Ovary (tissue), 9 donors: Measurements from ENCODE around the gene NDNF. TPM values are rescaled to one million over a fixed set of nuclear protein-coding genes. Genes with fewer than 3 reads are reported as not detected.

Experiments
- DNase-seq, 5 donors: peaks; one replicate each; pipeline ENCODE4 v3.0.0-alpha.2; 2019 to 2020
- H3K27ac ChIP-seq, 2 donors: fragments of 200-600 bp; one replicate each; pipeline versions ENCODE4 v1.5.1 to v1.8.0; 2019 to 2022
- H3K27me3 ChIP-seq: fragments of 200-600 bp; one replicate; pipeline ENCODE4 v1.8.0; 2022
- H3K36me3 ChIP-seq: fragments of 200-600 bp; sonication (generic); one replicate; pipeline ENCODE4 v1.5.1; 2019
- H3K4me1 ChIP-seq: one replicate; pipeline ENCODE4 v1.8.1; 2013; ENCODE audit warnings: mild to moderate bottlenecking, moderate library complexity; ENCODE audit not compliant: insufficient read depth
- H3K4me3 ChIP-seq: fragments of 200-600 bp; sonication (generic); one replicate; pipeline ENCODE4 v1.5.1; 2017
- H3K9me3 ChIP-seq, 2 donors: fragments of 200-600 bp in 1 of 2; sonication (generic) in 1 of 2; one replicate each; pipeline versions ENCODE4 v1.5.1 to v1.8.1; 2013 to 2019; ENCODE audit warnings: mild to moderate bottlenecking in 1 of 2, moderate library complexity in 1 of 2
- CTCF ChIP-seq, 3 donors: fragments of 450-650 bp in 2 of 3; fragments of 200-600 bp in 1 of 3; IDR thresholded peaks; one replicate each; pipeline versions ENCODE4 v1.5.1 to v1.8.0; 2016 to 2022; ENCODE audit warnings: antibody characterized with exemption in 3 of 3, mild to moderate bottlenecking in 1 of 3
- EP300 ChIP-seq: sonication (generic); formaldehyde crosslinking; IDR thresholded peaks from one replicate; pipeline ENCODE4 v1.6.1; 2017; ENCODE audit warnings: antibody characterized with exemption
- POLR2A ChIP-seq: fragments of 450-650 bp; IDR thresholded peaks from one replicate; pipeline ENCODE4 v1.6.1; 2017; ENCODE audit warnings: antibody characterized with exemption, mild to moderate bottlenecking, moderate library complexity
- WGBS, 3 donors: extraction: QIAGEN DNeasy Blood & Tissue Kit in 1 of 3; methylation state at CpG; one replicate each; pipeline versions ENCODE4 v1.1.5 to v1.1.7; 2013 to 2017; 5-methylcytosine and 5-hydroxymethylcytosine counted together
- intact Hi-C, 4 donors: fragments of 100-400 bp; cut with DNase I; formaldehyde crosslinking; loops; one replicate each; pipeline versions ENCODE4 v1.11.0 to v1.15.1; 2022 to 2023
- polyA plus RNA-seq, 2 donors: library from polyadenylated mRNA; stranded (reverse); fragments of 200-250 nt in 1 of 2; fragments of 350-450 nt in 1 of 2; fragmentation: Illumina TruSeq in 1 of 2; extraction: RNeasy Lipid Tissue Mini Kit (QIAGEN cat#74804) in 1 of 2; gene quantifications; one replicate each; pipeline ENCODE4 v1.2.3, GENCODE V29; 2013 to 2014
- total RNA-seq, 7 donors: library from RNA; depleted of rRNA in 2 of 7; stranded (reverse); fragments of >200 nt in 2 of 7; fragmentation: NEBNext Ultra II Directional in 3 of 7; extraction: Animal tissue kit (Norgen Biotek cat#: 25700) in 3 of 7; gene quantifications; one replicate each; pipeline versions ENCODE4 v1.1.0 to v1.2.4, GENCODE V29; 2016 to 2023
- donor health status: DM: no; HTN: no; CAD: no; lungs with moderate emphysema.
- donor health status: DM: no; HTN: no; CAD: no.
- donor health status: Bipolar disorder and iron deficiency.
- donor health status: DM: yes; HTN: yes; CAD: no.
- donor health status: DM: no; HTN: no; CAD: no.
- donor health status: DM: yes; HTN: yes; CAD: no.

The NDNF gene
- total and polyA plus RNA-seq, 9 donors: 20.6 to 68.0 (median 44.6) TPM

DNA sequence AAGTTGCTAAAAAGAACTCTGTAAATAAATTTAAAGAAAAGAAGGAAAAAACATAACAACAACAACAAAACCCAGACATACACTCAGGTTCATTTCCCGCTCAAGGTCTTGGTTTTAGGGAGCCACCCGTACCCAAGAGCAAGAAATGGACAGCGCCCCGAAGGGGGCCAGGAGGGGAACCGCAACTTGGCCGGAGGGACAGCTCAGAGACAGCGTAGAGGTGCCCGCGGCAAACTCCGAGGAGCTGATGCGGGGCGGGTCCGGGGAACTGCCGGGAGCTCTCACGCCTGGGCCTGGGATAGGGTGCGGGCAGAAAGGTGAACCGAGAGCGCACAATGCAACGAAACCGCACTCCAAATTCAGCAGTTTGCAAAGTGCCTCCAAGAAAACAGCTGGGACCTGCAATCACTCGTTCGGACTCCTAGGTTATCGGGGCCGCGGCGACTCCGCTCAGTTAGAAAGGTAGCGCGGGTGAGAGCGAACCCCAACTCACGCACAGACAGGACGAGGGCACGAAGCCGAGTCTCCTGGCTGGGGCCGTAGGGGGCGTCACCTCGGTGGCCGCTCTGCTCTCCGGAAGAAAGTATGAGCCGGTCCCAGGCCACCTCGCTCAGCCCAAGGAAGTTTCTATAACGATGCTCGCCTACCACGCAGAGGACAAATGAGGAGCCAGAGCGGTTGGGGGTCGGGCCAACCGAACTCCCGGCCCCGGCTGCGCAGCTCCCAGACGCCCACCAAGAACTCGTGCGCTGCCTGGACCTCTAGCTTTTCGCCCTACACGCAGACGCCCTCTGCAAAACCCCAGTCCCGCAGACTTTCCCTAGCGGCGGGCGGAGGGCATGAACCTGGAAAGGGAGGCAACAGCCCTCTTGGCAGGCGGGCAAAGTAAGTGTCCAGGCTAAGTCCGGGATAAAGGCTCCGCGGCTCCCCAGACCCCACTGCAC lies 1.4 kb downstream of the NDNF start:
- Histone ChIP-seq H3K27me3 (no peaks in the 10 kb centered on the region), H3K4me1 (peaks cover 2% of the 10 kb centered on the region), H3K4me3 (peak overlapping the region; percentile 54), H3K9me3 (no peaks in the 10 kb centered on the region), H3K36me3 (no peaks in the 10 kb centered on the region), H3K27ac (peak overlapping the region; percentile 15 to 87)
- peak in 2 of 3 donors; percentile 9 to 33 for TF ChIP-seq CTCF (IDR thresholded peaks at IDR 0.05)
- no peak for TF ChIP-seq EP300
- no peak for TF ChIP-seq POLR2A
- intact Hi-C loops: loop anchor here in 3 of 4 donors (5.0 kb wide), 1 partner anchor 149 kb away; the partner anchor contains the start of gene PRDM5 (in 3 of the 3)
- WGBS, 3 donors: 1 to 3% (median 1%) methylated on average over 56 to 64 of the region's 64 CpGs
- DNase-seq: peak; percentile 58 to 75 (median 72)

DNA sequence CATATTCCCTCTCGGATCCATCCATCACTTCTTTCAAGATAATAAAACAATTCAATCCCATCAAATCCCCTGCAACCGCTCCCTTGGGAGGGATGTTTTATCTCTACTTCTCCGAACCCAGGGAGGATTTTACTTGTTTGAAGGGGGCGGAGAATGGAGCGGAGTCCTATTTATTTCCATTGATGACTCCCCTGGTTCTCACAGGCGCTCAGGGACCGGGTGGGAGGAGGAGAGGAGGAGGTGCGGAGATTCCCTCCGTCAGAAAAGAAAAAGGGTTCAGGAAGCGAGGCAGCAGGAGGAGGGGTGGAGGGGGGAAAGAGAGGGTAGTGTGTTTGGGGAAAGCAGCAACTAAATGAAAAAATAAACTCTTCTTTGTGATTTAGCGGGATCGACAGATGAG lies 2.1 kb downstream of the NDNF start:
- WGBS, 3 donors: 11 to 38% (median 21%) methylated on average over 12 of the region's 12 CpGs
- DNase-seq: peak; percentile 33 to 57 (median 51)
- H3K27ac ChIP-seq: peak overlapping the region in 1 of 2 donors; percentile 87

GRCh38 chr4:121069430-121069829 lies 2.9 kb downstream of the NDNF start:
- peaks cover 2% of the 10 kb centered on the region for H3K4me1 ChIP-seq
- H3K9me3 ChIP-seq: no peaks in the 10 kb centered on the region
- peak overlapping the region in 1 of 2 donors; percentile 87 for H3K27ac ChIP-seq
- intact Hi-C loops: no loop called here
- no peaks in the 10 kb centered on the region for H3K36me3 ChIP-seq
- 17 to 53% (median 49%) methylated on average over 1 of the region's 1 CpG for WGBS, 3 donors
- no peak overlapping the region for H3K4me3 ChIP-seq
- no peaks in the 10 kb centered on the region for H3K27me3 ChIP-seq
- TF ChIP-seq POLR2A (no peak), EP300 (no peak), CTCF (IDR thresholded peaks at IDR 0.05) (no peak)
- no peak for DNase-seq

More for the DNA sequence above, 2.1 kb downstream of the NDNF start:
- H3K4me3 ChIP-seq: peak overlapping the region; percentile 54
- intact Hi-C loops: loop anchor here in 3 of 4 donors (5.0 kb wide), 1 partner anchor 148 kb away; the partner anchor contains the start of gene PRDM5 (in 3 of the 3)
- TF ChIP-seq EP300 (no peak), POLR2A (no peak), CTCF (IDR thresholded peaks at IDR 0.05) (no peak)
- H3K4me1 ChIP-seq: peaks cover 2% of the 10 kb centered on the region
- no peaks in the 10 kb centered on the region for H3K27me3 ChIP-seq
- H3K36me3 ChIP-seq: no peaks in the 10 kb centered on the region
- H3K9me3 ChIP-seq: no peaks in the 10 kb centered on the region

- TF ChIP-seq CTCF (IDR thresholded peaks at IDR 0.05) (no peak), EP300 (no peak), POLR2A (no peak)
- no peak overlapping the region for H3K4me3 ChIP-seq
- H3K36me3 ChIP-seq: no peaks in the 10 kb centered on the region
- no peak for DNase-seq
- intact Hi-C loops: no loop called here
- peaks cover 6% of the 10 kb centered on the region for H3K4me1 ChIP-seq
- no peaks in the 10 kb centered on the region for H3K27me3 ChIP-seq
- no peaks in the 10 kb centered on the region for H3K9me3 ChIP-seq
- 44 to 60% (median 46%) methylated on average over 3 of the region's 3 CpGs for WGBS, 3 donors
- peak overlapping the region in 1 of 2 donors; percentile 19 for H3K27ac ChIP-seq
These were observed 7.9 kb downstream of the NDNF start for GRCh38 chr4:121064482-121064881.
